Prostate gland (tissue), 2 donors: ENCODE measurements around the gene ANO2. TPM values are rescaled to one million over a fixed set of nuclear protein-coding genes. Genes with fewer than 3 reads are reported as not detected.

ENCODE experiments used
- DNase-seq: peaks from one replicate; pipeline ENCODE4 v3.0.0-alpha.2; 2019; ENCODE audit warnings: low spot score
- H3K27ac ChIP-seq, 2 donors: fragments of 200-600 bp; sonication (generic); 2 replicates each; pipeline ENCODE4 v1.5.1; 2017 to 2019
- H3K27me3 ChIP-seq: fragments of 200-600 bp; sonication (generic); replicated peaks from 2 replicates; pipeline ENCODE4 v1.5.1; 2019; ENCODE audit not compliant: insufficient read depth
- H3K36me3 ChIP-seq, 2 donors: fragments of 200-600 bp; sonication (generic); 1 replicate in 1 of 2; 2 replicates in 1 of 2; pipeline versions ENCODE4 v1.5.1 to v1.8.1; 2017 to 2019
- H3K4me1 ChIP-seq: fragments of 200-600 bp; sonication (generic); replicated peaks from 2 replicates; pipeline ENCODE4 v1.5.1; 2019
- H3K4me3 ChIP-seq, 2 donors: fragments of 200-600 bp; sonication (generic); 2 replicates each; pipeline ENCODE4 v1.5.1; 2017 to 2019
- H3K9me3 ChIP-seq: fragments of 200-600 bp; sonication (generic); 2 replicates; pipeline ENCODE4 v1.5.1; 2017
- CTCF ChIP-seq, 4 experiments: fragments of 200-600 bp in 2 of 4; fragments of 450-650 bp in 2 of 4; sonication (generic) in 2 of 4; IDR thresholded peaks; 1 replicate in 3 of 4; 2 replicates in 1 of 4; pipeline ENCODE4 v1.5.1; 2016 to 2019; ENCODE audit warnings: antibody characterized with exemption in 4 of 4, mild to moderate bottlenecking in 2 of 4, moderate library complexity in 2 of 4
- POLR2A ChIP-seq: fragments of 450-650 bp; IDR thresholded peaks from one replicate; pipeline ENCODE4 v1.6.1; 2016; ENCODE audit warnings: antibody characterized with exemption, mild to moderate bottlenecking
- POLR2AphosphoS5 ChIP-seq: sonication (generic); formaldehyde crosslinking; IDR thresholded peaks from one replicate; pipeline ENCODE4 v1.6.1; 2017; ENCODE audit warnings: antibody characterized with exemption
- WGBS: methylation state at CpG from one replicate; pipeline ENCODE4 v1.1.5; 2018; 5-methylcytosine and 5-hydroxymethylcytosine counted together
- intact Hi-C: fragments of 100-400 bp; cut with DNase I; formaldehyde crosslinking; loops from one replicate; pipeline ENCODE4 v1.14.2; 2022
- total RNA-seq, 2 donors: library from RNA; depleted of rRNA; stranded (reverse); fragments of >200 nt; gene quantifications; one replicate each; pipeline ENCODE4 v1.1.0, GENCODE V29; 2016

The ANO2 gene
- total RNA-seq, 2 donors from 2014 or later = 0.64 to 7.0 TPM

GRCh38 chr12:5953835-5954586 lies 9.0 kb upstream of the ANO2 start:
- H3K27ac ChIP-seq = no peak overlapping the region
- H3K4me1 ChIP-seq = no peaks in the 10 kb centered on the region
- no peaks in the 10 kb centered on the region for H3K27me3 ChIP-seq
- no peaks in the 10 kb centered on the region for H3K36me3 ChIP-seq
- H3K9me3 ChIP-seq = no peaks in the 10 kb centered on the region
- no peak for DNase-seq
- 79% methylated on average over 5 of the region's 5 CpGs for WGBS
- H3K4me3 ChIP-seq = no peak overlapping the region
- TF ChIP-seq POLR2A (no peak), POLR2AphosphoS5 (no peak), CTCF (IDR thresholded peaks at IDR 0.05) (no peak)
- intact Hi-C loops = no loop called here

DNA sequence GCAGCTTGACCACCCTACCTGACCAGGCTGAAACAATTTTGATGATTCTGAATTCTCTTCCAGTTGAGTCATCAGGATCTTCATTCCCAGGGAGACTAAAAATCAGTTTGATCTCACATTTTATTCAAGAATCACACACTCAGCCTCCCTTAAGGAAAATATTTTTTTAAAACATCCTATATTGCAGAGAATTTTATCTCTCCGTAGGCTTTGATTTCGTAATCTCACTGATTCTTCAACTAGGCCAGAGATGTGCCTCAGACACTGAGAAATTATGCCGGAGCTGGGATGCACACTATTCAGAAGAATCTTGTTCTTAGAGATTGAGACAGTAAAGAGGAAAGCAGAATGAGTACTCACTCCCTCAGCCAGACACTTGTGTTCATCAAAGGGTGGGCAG lies 7.0 kb upstream of the ANO2 start:
- Histone ChIP-seq H3K27me3 (no peaks in the 10 kb centered on the region), H3K36me3 (no peaks in the 10 kb centered on the region), H3K4me3 (no peak overlapping the region), H3K4me1 (no peaks in the 10 kb centered on the region), H3K27ac (no peak overlapping the region), H3K9me3 (no peaks in the 10 kb centered on the region)
- 94% methylated on average over 3 of the region's 3 CpGs for WGBS
- no peak for TF ChIP-seq POLR2A
- TF ChIP-seq POLR2AphosphoS5 = no peak
- no peak for TF ChIP-seq CTCF (IDR thresholded peaks at IDR 0.05)
- intact Hi-C loops = no loop called here
- no peak for DNase-seq

GRCh38 chr12:5948696-5949095 lies 3.6 kb upstream of the ANO2 start:
- no peak for DNase-seq

GRCh38 chr12:5947006-5947405 lies 1.9 kb upstream of the ANO2 start:
- Histone ChIP-seq H3K4me3 (no peak overlapping the region), H3K4me1 (no peaks in the 10 kb centered on the region), H3K36me3 (no peaks in the 10 kb centered on the region), H3K27ac (no peak overlapping the region), H3K9me3 (no peaks in the 10 kb centered on the region), H3K27me3 (peaks cover 5% of the 10 kb centered on the region)
- intact Hi-C loops = no loop called here
- 70% methylated on average over 1 of the region's 1 CpG for WGBS
- TF ChIP-seq POLR2AphosphoS5 (no peak), CTCF (IDR thresholded peaks at IDR 0.05) (no peak), POLR2A (no peak)
- DNase-seq = no peak

More at GRCh38 chr12:5948696-5949095, 3.6 kb upstream of the ANO2 start:
- peaks cover 5% of the 10 kb centered on the region for H3K27me3 ChIP-seq
- H3K4me3 ChIP-seq = no peak overlapping the region
- 77% methylated on average over 3 of the region's 3 CpGs for WGBS
- H3K36me3 ChIP-seq = no peaks in the 10 kb centered on the region
- no peak overlapping the region for H3K27ac ChIP-seq
- no peaks in the 10 kb centered on the region for H3K9me3 ChIP-seq
- no peaks in the 10 kb centered on the region for H3K4me1 ChIP-seq
- no peak for TF ChIP-seq POLR2AphosphoS5
- no peak for TF ChIP-seq CTCF (IDR thresholded peaks at IDR 0.05)
- TF ChIP-seq POLR2A = no peak
- intact Hi-C loops = no loop called here

GRCh38 chr12:5946388-5946787 lies 1.3 kb upstream of the ANO2 start:
- Histone ChIP-seq H3K27me3 (peaks cover 5% of the 10 kb centered on the region), H3K9me3 (no peaks in the 10 kb centered on the region), H3K4me3 (no peak overlapping the region), H3K27ac (no peak overlapping the region), H3K4me1 (no peaks in the 10 kb centered on the region), H3K36me3 (no peaks in the 10 kb centered on the region)
- no peak for DNase-seq
- intact Hi-C loops = no loop called here
- TF ChIP-seq POLR2AphosphoS5 = no peak
- no peak for TF ChIP-seq CTCF (IDR thresholded peaks at IDR 0.05)
- no peak for TF ChIP-seq POLR2A
- WGBS = 85% methylated on average over 2 of the region's 2 CpGs
